Fibroblast of mammary gland (primary cell): Measurements from ENCODE around the gene FHIT.

Source experiments
- DNase-seq: peaks from one replicate; pipeline ENCODE4 v3.0.0-alpha.2; 2010; ENCODE audit warnings: low read depth
- H3K4me3 ChIP-seq: 2 replicates; pipeline ENCODE4 v1.5.1; 2011; ENCODE audit warnings: low read depth, mild to moderate bottlenecking, low read length, moderate library complexity; ENCODE audit not compliant: control insufficient read depth
- CTCF ChIP-seq: conservative IDR thresholded peaks from 2 replicates; pipeline ENCODE4 v1.5.1; 2011; ENCODE audit warnings: low read depth, low read length, inconsistent platforms; ENCODE audit not compliant: control insufficient read depth, insufficient read depth

Gene FHIT

DNA sequence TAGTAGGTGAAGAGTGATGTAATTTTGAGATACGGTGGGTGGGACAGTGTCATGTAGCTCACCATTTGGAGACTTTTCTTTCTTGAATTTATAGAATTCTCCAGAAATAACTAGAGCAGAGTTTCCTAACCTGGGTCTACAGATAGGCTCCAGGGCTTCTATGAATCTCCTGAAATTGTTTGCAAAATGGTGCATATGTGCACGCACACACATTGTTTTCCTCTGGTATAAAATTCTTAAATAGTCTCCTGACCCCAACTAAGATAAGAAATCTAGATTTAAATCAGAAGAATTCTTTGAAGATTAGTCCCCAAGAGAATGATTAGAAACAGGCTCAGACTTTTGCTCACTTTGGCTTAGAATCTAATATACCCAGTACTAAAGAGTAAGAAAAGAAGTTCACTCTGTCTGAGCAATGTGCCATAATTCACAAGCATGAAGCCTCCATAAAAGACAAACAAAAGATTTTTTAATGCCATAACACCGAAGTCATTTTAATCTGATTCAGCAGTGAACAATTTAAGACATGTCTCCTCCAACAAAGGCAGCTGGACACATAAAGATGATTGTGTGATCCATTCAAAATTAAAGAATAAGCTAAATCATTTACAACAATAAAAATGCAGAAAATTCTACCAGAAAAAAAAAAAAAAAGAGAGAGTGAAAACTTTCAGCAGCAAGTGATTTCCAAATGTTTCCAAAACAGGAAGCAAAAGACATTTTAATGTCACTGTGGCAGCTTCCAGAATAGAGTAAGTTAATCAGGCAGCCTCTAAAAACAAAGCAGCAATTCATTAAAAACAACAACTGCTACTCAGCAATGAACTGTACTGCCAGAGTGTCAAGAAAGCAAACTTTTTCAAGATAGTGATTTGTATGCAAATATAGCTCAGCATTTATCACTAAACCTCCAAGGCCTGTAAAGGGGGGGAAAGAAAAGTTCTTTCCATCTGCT, 1225.9 kb downstream of the FHIT start:
- DNase-seq: no peak
- H3K4me3 ChIP-seq: no peak overlapping the region
- TF ChIP-seq CTCF: no peak

DNA sequence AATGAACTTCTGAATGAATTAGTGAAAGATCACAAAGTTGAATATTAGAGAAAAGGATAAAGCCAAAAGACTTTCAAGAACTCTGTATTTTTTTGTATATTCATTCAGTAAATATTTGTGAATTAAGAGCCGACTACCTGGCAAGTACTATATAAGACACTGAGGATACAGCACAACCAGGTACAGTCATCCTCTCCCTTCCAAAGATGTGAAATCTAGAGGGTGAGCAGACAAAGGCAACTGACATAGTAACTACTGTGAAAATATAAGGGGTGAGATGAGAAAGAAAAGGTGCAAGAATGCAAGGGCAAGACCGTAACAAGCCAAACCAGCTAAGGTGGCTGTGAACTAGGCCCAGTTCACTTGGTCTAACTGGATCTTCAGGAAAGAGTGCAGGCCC, 1226.9 kb downstream of the FHIT start:
- no peak for TF ChIP-seq CTCF
- DNase-seq: no peak
- H3K4me3 ChIP-seq: no peak overlapping the region

GRCh38 chr3:60023189-60023588, 1228.1 kb downstream of the FHIT start:
- H3K4me3 ChIP-seq: no peak overlapping the region
- DNase-seq: no peak
- TF ChIP-seq CTCF: no peak

DNA sequence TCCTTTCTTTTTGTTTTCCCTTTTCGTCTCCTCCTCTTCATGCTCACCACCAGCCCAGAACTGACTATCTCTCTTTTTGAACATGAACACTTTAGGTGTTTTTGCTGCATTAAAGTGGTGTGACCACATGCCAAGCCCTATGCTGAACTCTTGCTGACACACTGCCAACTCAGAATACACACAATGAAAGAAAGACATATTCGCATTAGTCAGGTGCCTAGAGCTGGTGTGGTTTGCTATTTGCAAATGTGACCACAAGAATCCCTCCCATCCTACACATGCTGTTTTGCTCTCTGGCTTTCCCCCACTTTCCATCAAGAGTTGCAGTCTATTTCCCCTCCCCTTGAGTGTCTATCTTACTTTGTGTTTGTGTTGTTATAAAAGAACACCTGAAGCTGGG, 1233.6 kb downstream of the FHIT start:
- H3K4me3 ChIP-seq: no peak overlapping the region
- peak; percentile 1 for DNase-seq
- TF ChIP-seq CTCF: no peak

DNA sequence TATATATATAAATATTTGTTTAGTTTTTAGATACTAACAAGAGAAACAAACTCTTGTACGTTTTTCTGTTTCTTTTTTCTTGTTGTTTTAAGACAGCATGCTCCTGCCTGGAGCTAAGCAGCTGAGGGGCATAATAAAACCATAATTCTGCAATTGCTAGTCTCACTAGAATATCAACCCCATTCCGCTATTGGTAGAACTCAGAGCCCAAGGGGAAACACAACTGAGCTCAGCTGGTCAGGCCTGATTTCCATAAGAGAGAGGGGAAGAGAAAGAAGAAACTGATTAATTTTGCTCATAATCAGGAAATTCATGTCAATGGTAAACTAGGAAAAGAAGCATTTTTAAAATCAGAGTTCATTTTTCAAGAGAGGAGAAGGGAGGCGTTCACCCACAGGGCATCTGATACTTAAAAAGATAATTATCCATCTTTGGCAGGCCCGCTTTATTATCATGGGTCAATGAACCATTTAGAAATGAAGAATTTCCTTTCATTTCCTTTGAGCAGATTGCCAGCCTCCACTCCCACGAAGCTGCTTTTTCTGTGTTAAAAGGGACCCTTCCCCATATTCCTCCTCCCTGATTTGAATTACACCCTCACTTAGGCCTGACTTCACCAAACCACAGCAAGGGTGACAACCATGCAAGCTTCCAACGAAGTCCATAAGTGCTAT, 1236.1 kb downstream of the FHIT start:
- DNase-seq: no peak
- H3K4me3 ChIP-seq: no peak overlapping the region
- TF ChIP-seq CTCF: no peak

DNA sequence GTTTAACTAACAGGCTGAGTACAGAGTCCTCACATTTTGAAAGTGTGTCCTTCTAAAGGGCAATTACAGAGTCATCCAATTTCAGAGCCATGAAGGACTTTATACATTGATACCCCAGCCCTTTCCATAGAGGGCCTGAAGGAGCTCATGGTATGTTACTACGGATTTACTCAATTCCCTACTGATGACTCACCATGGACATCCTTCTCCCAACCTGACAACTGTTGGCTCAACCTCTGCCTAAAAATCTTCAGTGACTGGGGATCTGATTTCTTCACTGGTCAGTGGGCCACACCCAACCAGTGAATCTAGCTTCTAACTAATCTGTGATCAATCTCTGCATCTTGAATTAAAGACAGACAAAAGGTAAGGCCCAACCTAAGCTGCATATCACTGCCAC, 1238.0 kb downstream of the FHIT start:
- no peak for TF ChIP-seq CTCF
- peak; percentile 14 for DNase-seq
- H3K4me3 ChIP-seq: no peak overlapping the region
